ENCODE data around the gene CYTH1. TPM values are rescaled to one million over a fixed set of nuclear protein-coding genes. Genes with fewer than 3 reads are reported as not detected.
A peak's percentile ranks its signal among the peaks of the same experiment; 100 is the strongest.
"Not testable (repeated sequence)": the region's sequence is repeated elsewhere in the genome, so short reads cannot be mapped to it uniquely, and the experiment has no call there.

Gene CYTH1
- total RNA-seq, 1 donor from 2014 or later = 35.5 TPM

- Histone ChIP-seq H3K27me3 (ENCODE audit: control insufficient read depth, insufficient read depth, low read length) (no peaks in the 10 kb centered on the region), H3K36me3 (ENCODE audit: control insufficient read depth, insufficient read depth, low read length) (no peaks in the 10 kb centered on the region), H3K4me3 (ENCODE audit: low read depth, low read length) (no peak overlapping the region)
- DNase-seq (ENCODE audit: low read depth) = no peak
- FAIRE-seq = no peak
- TF ChIP-seq, protein P1, sequence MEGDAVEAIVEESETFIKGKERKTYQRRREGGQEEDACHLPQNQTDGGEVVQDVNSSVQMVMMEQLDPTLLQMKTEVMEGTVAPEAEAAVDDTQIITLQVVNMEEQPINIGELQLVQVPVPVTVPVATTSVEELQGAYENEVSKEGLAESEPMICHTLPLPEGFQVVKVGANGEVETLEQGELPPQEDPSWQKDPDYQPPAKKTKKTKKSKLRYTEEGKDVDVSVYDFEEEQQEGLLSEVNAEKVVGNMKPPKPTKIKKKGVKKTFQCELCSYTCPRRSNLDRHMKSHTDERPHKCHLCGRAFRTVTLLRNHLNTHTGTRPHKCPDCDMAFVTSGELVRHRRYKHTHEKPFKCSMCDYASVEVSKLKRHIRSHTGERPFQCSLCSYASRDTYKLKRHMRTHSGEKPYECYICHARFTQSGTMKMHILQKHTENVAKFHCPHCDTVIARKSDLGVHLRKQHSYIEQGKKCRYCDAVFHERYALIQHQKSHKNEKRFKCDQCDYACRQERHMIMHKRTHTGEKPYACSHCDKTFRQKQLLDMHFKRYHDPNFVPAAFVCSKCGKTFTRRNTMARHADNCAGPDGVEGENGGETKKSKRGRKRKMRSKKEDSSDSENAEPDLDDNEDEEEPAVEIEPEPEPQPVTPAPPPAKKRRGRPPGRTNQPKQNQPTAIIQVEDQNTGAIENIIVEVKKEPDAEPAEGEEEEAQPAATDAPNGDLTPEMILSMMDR (IDR thresholded peaks at IDR 0.05; ENCODE audit: insufficient read depth, low read length, severe bottlenecking) = no peak
Measured at GRCh38 chr17:78751447-78752161, 30.5 kb downstream of the CYTH1 start.

DNA sequence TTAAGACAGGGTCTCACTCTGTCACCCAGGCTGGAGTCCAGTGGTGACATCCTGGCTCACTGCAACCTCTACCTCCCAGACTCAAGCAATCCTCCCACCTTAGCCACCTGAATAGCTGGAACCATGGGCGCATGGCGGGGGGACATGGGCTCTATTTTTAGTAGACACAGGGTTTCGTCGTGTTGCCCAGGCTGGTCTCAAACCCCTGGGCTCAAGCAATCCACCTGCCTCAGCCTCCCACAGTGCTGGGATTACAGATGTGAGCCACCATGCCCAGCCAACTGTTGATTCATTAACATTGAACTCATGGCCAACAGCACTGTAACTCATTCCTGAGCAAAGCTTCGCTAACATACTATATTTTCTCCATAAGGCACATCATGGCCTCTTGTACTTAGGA is 31.1 kb downstream of the CYTH1 start:
- FAIRE-seq; DNase-seq (ENCODE audit: low read depth); H3K36me3 ChIP-seq (ENCODE audit: control insufficient read depth, insufficient read depth, low read length); H3K27me3 ChIP-seq (ENCODE audit: control insufficient read depth, insufficient read depth, low read length); H3K4me3 ChIP-seq (ENCODE audit: low read depth, low read length): not testable (repeated sequence)

- DNase-seq (ENCODE audit: low read depth) (peak; percentile 88), FAIRE-seq (no peak)
Measured at GRCh38 chr17:78748730-78749317, 33.2 kb downstream of the CYTH1 start.

DNA sequence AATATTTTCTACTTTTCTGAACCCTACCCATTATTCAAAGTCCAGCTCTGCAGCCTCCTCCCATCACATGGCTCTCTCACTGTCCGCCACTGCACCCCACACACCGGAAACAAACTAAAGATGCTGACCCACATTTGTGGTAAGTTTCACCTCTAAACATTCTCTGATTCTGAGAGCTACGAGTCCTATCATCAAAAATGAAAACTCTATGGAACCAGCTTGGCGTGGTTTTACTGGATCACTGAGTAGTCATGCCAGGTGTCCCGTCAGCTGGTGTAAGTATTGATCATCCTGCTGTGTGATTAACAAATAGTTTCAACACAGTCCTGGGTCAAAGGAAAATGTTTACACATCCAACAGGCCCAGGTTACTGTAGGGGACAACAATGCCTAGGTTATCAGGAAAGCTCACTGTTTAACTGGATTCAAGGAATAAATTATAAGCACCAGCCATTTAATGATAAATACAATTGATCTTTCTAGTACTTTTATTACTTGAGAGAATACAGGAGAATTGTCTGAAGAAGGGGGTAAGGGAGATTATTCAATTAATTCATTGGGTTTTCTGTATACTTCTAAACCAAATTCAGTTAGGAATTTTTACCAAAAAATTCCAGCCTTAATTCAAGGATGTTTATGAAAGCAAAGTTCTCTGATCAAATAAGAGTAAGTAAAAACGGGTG is 33.9 kb downstream of the CYTH1 start:
- H3K27me3 ChIP-seq (ENCODE audit: control insufficient read depth, insufficient read depth, low read length) = no peaks in the 10 kb centered on the region
- peak; percentile 57 for DNase-seq (ENCODE audit: low read depth)
- H3K4me3 ChIP-seq (ENCODE audit: low read depth, low read length) = no peak overlapping the region
- no peak for FAIRE-seq
- TF ChIP-seq, protein P1 (IDR thresholded peaks at IDR 0.05; ENCODE audit: insufficient read depth, low read length, severe bottlenecking) = no peak
- H3K36me3 ChIP-seq (ENCODE audit: control insufficient read depth, insufficient read depth, low read length) = no peaks in the 10 kb centered on the region

More at GRCh38 chr17:78748730-78749317, 33.2 kb downstream of the CYTH1 start:
- TF ChIP-seq, protein P1 (IDR thresholded peaks at IDR 0.05; ENCODE audit: insufficient read depth, low read length, severe bottlenecking) = no peak
- Histone ChIP-seq H3K27me3 (ENCODE audit: control insufficient read depth, insufficient read depth, low read length) (no peaks in the 10 kb centered on the region), H3K4me3 (ENCODE audit: low read depth, low read length) (no peak overlapping the region), H3K36me3 (ENCODE audit: control insufficient read depth, insufficient read depth, low read length) (no peaks in the 10 kb centered on the region)

DNA sequence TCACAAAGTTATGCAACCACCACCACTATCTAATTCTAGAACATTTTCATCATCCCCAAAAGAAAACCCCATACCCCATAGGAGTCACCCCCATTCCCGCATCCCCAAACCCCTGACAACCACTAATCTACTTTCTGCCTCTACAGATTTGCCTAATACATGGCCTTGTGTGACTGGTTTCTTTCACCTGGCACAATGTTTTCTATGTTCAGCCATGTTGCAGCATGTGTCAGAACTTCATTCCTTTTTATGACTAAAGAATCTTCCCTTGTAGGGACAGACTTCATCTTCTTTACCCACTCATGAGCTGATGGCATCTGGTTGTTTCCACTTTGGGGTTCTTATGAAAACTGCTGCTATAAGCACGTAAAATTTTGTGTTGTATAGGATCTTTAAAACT is 34.6 kb downstream of the CYTH1 start:
- no peaks in the 10 kb centered on the region for H3K27me3 ChIP-seq (ENCODE audit: control insufficient read depth, insufficient read depth, low read length)
- H3K36me3 ChIP-seq (ENCODE audit: control insufficient read depth, insufficient read depth, low read length) = no peaks in the 10 kb centered on the region
- H3K4me3 ChIP-seq (ENCODE audit: low read depth, low read length) = no peak overlapping the region
- DNase-seq (ENCODE audit: low read depth) (peak; percentile 78), FAIRE-seq (no peak)
- TF ChIP-seq, protein P1 (IDR thresholded peaks at IDR 0.05; ENCODE audit: insufficient read depth, low read length, severe bottlenecking) = no peak

- no peaks in the 10 kb centered on the region for H3K36me3 ChIP-seq (ENCODE audit: control insufficient read depth, insufficient read depth, low read length)
- DNase-seq (ENCODE audit: low read depth) (no peak), FAIRE-seq (no peak)
- no peaks in the 10 kb centered on the region for H3K27me3 ChIP-seq (ENCODE audit: control insufficient read depth, insufficient read depth, low read length)
- no peak overlapping the region for H3K4me3 ChIP-seq (ENCODE audit: low read depth, low read length)
- TF ChIP-seq, protein P1 (IDR thresholded peaks at IDR 0.05; ENCODE audit: insufficient read depth, low read length, severe bottlenecking) = no peak
Measured at GRCh38 chr17:78746949-78747269, 35.2 kb downstream of the CYTH1 start.
